H1 (cell line): ENCODE measurements around the gene ADAM22. TPM values are rescaled to one million over a fixed set of nuclear protein-coding genes. Genes with fewer than 3 reads are reported as not detected.

Source experiments
- CTCF ChIA-PET: fragments of 300-600 bp; sonication (Branson Sonifier 250); formaldehyde crosslinking; loops from one replicate; lab custom pipeline; 2021; ENCODE audit not compliant: partially characterized antibody; lab: Charles Lee
- POLR2A ChIA-PET: fragments of 300-600 bp; sonication (Branson Sonifier 250); formaldehyde crosslinking; loops from one replicate; lab custom pipeline; 2021; ENCODE audit warnings: inconsistent platforms; ENCODE audit not compliant: partially characterized antibody; lab: Charles Lee
- DNase-seq, 2 experiments: peaks; one replicate each; pipeline versions ENCODE4 v3.0.0 to v3.0.0-alpha.2; 2010 to 2022; ENCODE audit warnings: low spot score in 2 of 2, low read depth in 1 of 2, mixed read lengths in 1 of 2
- FAIRE-seq: peaks from 2 replicates; lab custom pipeline; 2011; peaks lifted over from hg19 to GRCh38; lab: Jason Lieb, UNC
- H2AFZ ChIP-seq: 2 replicates; pipeline ENCODE4 v1.8.1; 2012; ENCODE audit warnings: low read length, inconsistent platforms
- H2AK5ac ChIP-seq: 2 replicates; pipeline ENCODE4 v1.6.1; 2013; ENCODE audit warnings: low read depth, low read length
- H2BK120ac ChIP-seq: replicated peaks from 2 replicates; pipeline ENCODE3; 2013; ENCODE audit warnings: low read depth, low read length, inconsistent platforms
- H2BK12ac ChIP-seq: 2 replicates; pipeline ENCODE4 v1.6.1; 2013; ENCODE audit warnings: low read depth, low read length
- H2BK15ac ChIP-seq: 2 replicates; pipeline ENCODE4 v1.6.1; 2013; ENCODE audit warnings: low read length
- H2BK20ac ChIP-seq: 2 replicates; pipeline ENCODE4 v1.6.1; 2013; ENCODE audit warnings: low read length
- H2BK5ac ChIP-seq: 2 replicates; pipeline ENCODE4 v1.6.1; 2013; ENCODE audit warnings: low read depth, low read length
- H3K14ac ChIP-seq: 2 replicates; pipeline ENCODE4 v1.6.1; 2013; ENCODE audit warnings: inconsistent platforms; ENCODE audit not compliant: insufficient read length
- H3K18ac ChIP-seq: 2 replicates; pipeline ENCODE4 v1.6.1; 2013; ENCODE audit warnings: low read length; ENCODE audit errors: extremely low read depth
- H3K23ac ChIP-seq: 2 replicates; pipeline ENCODE4 v1.6.1; 2013; ENCODE audit warnings: inconsistent platforms; ENCODE audit not compliant: insufficient read length
- H3K23me2 ChIP-seq: 2 replicates; pipeline ENCODE4 v1.6.1; 2013; ENCODE audit warnings: low read depth, low read length
- H3K27ac ChIP-seq: 2 replicates; pipeline ENCODE4 v1.6.1; 2011; ENCODE audit warnings: low read depth, low read length, inconsistent platforms
- H3K27me3 ChIP-seq, 4 experiments: replicated peaks in 1 of 4; 1 replicate in 1 of 4; 2 replicates in 3 of 4; pipeline versions ENCODE4 v1.6.1 to v1.8.1; 2011 to 2013; ENCODE audit warnings: low read length in 3 of 4, mild to moderate bottlenecking in 3 of 4, inconsistent platforms in 2 of 4, mixed read lengths in 2 of 4, moderate library complexity in 1 of 4; ENCODE audit not compliant: control insufficient read depth in 3 of 4, insufficient read depth in 3 of 4; ENCODE audit errors: extremely low read depth in 1 of 4
- H3K36me3 ChIP-seq, 4 experiments: 2 replicates each; pipeline versions ENCODE4 v1.6.1 to v1.8.1; 2011 to 2013; ENCODE audit warnings: mild to moderate bottlenecking in 4 of 4, low read length in 3 of 4, moderate library complexity in 2 of 4, control low read depth in 1 of 4, inconsistent platforms in 1 of 4; ENCODE audit not compliant: insufficient read depth in 4 of 4, control insufficient read depth in 2 of 4
- H3K4ac ChIP-seq: replicated peaks from 2 replicates; pipeline ENCODE3; 2013; ENCODE audit warnings: low read length, low read depth, mixed read lengths, inconsistent platforms; ENCODE audit not compliant: insufficient read length
- H3K4me1 ChIP-seq, 4 experiments: replicated peaks in 1 of 4; 1 replicate in 1 of 4; 2 replicates in 3 of 4; pipeline versions ENCODE4 v1.6.1 to v1.8.1; 2011 to 2013; ENCODE audit warnings: low read length in 3 of 4, inconsistent platforms in 2 of 4, mixed read lengths in 1 of 4; ENCODE audit not compliant: insufficient read depth in 4 of 4, control insufficient read depth in 3 of 4
- H3K4me2 ChIP-seq, 2 experiments: 2 replicates each; pipeline versions ENCODE4 v1.6.1 to v1.8.1; 2011 to 2013; ENCODE audit warnings: low read depth in 2 of 2, low read length in 2 of 2, control low read depth in 1 of 2, inconsistent platforms in 1 of 2, mild to moderate bottlenecking in 1 of 2; ENCODE audit not compliant: insufficient read depth in 1 of 2
- H3K4me3 ChIP-seq, 4 experiments: fragments of 200-600, 300-600 bp in 1 of 4; sonication (generic), shearing (Covaris generic), sonication (Bioruptor Twin) in 1 of 4; 2 replicates each; pipeline versions ENCODE4 v1.5.1 to v1.8.1; 2011 to 2016; ENCODE audit warnings: low read length in 4 of 4, low read depth in 3 of 4, control low read depth in 2 of 4, inconsistent platforms in 2 of 4, mild to moderate bottlenecking in 2 of 4, mixed read lengths in 1 of 4, moderate library complexity in 1 of 4; ENCODE audit not compliant: insufficient read depth in 2 of 4; ENCODE audit errors: extremely low read depth in 1 of 4
- H3K56ac ChIP-seq: replicated peaks from 2 replicates; pipeline ENCODE3; 2013; ENCODE audit warnings: low read depth, mild to moderate bottlenecking, mixed read lengths, low read length, inconsistent platforms; ENCODE audit not compliant: insufficient read length
- H3K79me1 ChIP-seq: 2 replicates; pipeline ENCODE4 v1.6.1; 2013; ENCODE audit warnings: low read depth, low read length, control low read depth
- H3K79me2 ChIP-seq, 2 experiments: 2 replicates each; pipeline versions ENCODE4 v1.6.1 to v1.8.1; 2012 to 2013; ENCODE audit warnings: low read length in 2 of 2, mild to moderate bottlenecking in 2 of 2, inconsistent platforms in 1 of 2; ENCODE audit not compliant: insufficient read depth in 2 of 2, control insufficient read depth in 1 of 2
- H3K9ac ChIP-seq, 4 experiments: replicated peaks in 1 of 4; 1 replicate in 1 of 4; 2 replicates in 3 of 4; pipeline versions ENCODE4 v1.6.1 to v1.8.1; 2011 to 2013; ENCODE audit warnings: low read depth in 3 of 4, low read length in 3 of 4, control low read depth in 2 of 4, mild to moderate bottlenecking in 2 of 4, moderate library complexity in 2 of 4, inconsistent platforms in 1 of 4; ENCODE audit errors: extremely low read depth in 1 of 4
- H3K9me3 ChIP-seq, 2 experiments: 2 replicates each; pipeline versions ENCODE4 v1.6.1 to v1.8.1; 2012 to 2013; ENCODE audit warnings: mild to moderate bottlenecking in 2 of 2, moderate library complexity in 2 of 2, control low read depth in 1 of 2, inconsistent platforms in 1 of 2, low read depth in 1 of 2, low read length in 1 of 2, mixed read lengths in 1 of 2; ENCODE audit not compliant: insufficient read depth in 2 of 2
- H4K20me1 ChIP-seq, 2 experiments: replicated peaks in 1 of 2; 2 replicates each; pipeline versions ENCODE3 to v1.8.1; 2011 to 2013; ENCODE audit warnings: inconsistent platforms in 2 of 2, low read length in 2 of 2, mild to moderate bottlenecking in 1 of 2; ENCODE audit not compliant: insufficient read depth in 2 of 2, control insufficient read depth in 1 of 2
- H4K5ac ChIP-seq: 2 replicates; pipeline ENCODE4 v1.6.1; 2013; ENCODE audit warnings: low read length, low read depth, mixed read lengths, inconsistent platforms; ENCODE audit not compliant: insufficient read length
- H4K8ac ChIP-seq: 2 replicates; pipeline ENCODE4 v1.8.0; 2013; ENCODE audit warnings: mild to moderate bottlenecking, moderate library complexity, low read length, inconsistent platforms; ENCODE audit not compliant: insufficient read depth; ENCODE audit errors: extremely low read depth
- H4K91ac ChIP-seq: replicated peaks from 2 replicates; pipeline ENCODE3; 2013; ENCODE audit warnings: low read length, mixed read lengths, inconsistent platforms; ENCODE audit not compliant: insufficient read length
- ASH2L ChIP-seq: fragments of 200-600, 300-600 bp; sonication (generic); IDR thresholded peaks from one replicate; pipeline ENCODE4 v1.7.1; 2017; ENCODE audit warnings: low read length
- GTF2F1 ChIP-seq: IDR thresholded peaks from 2 replicates; pipeline ENCODE4 v1.6.1; 2012; ENCODE audit warnings: low read depth, low read length, improper control_type of control experiment, borderline replicate concordance
- HDAC2 ChIP-seq, 2 experiments: fragments of 300-600 bp in 1 of 2; sonication (generic) in 1 of 2; IDR thresholded peaks; 2 replicates each; pipeline ENCODE4 v1.6.1; 2011 to 2012; ENCODE audit warnings: low read depth in 2 of 2, low read length in 2 of 2, mild to moderate bottlenecking in 2 of 2, moderate library complexity in 2 of 2, borderline replicate concordance in 1 of 2, inconsistent platforms in 1 of 2
- MAFK ChIP-seq: IDR thresholded peaks from 2 replicates; pipeline ENCODE4 v1.6.1; 2012; ENCODE audit warnings: low read depth, mild to moderate bottlenecking, improper control_type of control experiment, low read length
- NRF1 ChIP-seq: IDR thresholded peaks from 2 replicates; pipeline ENCODE4 v1.6.1; 2011; ENCODE audit warnings: mild to moderate bottlenecking, low read depth, low read length, improper control_type of control experiment
- POLR2A ChIP-seq, 2 experiments: IDR thresholded peaks; 1 replicate in 1 of 2; 2 replicates in 1 of 2; pipeline ENCODE4 v1.6.1; 2011; ENCODE audit warnings: low read depth in 2 of 2, low read length in 2 of 2, mild to moderate bottlenecking in 2 of 2; ENCODE audit errors: control extremely low read depth in 1 of 2
- POU5F1 ChIP-seq: IDR thresholded peaks from 2 replicates; pipeline ENCODE4 v1.6.1; 2011; ENCODE audit warnings: low read depth, mild to moderate bottlenecking, low read length, moderate library complexity
- RFX5 ChIP-seq: IDR thresholded peaks from 2 replicates; pipeline ENCODE4 v1.6.1; 2011; ENCODE audit warnings: low read depth, low read length, improper control_type of control experiment, borderline replicate concordance
- RNF2 ChIP-seq: fragments of 200-900, 300-1000 bp; sonication (generic); IDR thresholded peaks from 2 replicates; pipeline ENCODE4 v1.7.1; 2016; ENCODE audit warnings: borderline replicate concordance, low read depth, mild to moderate bottlenecking, antibody characterized with exemption, low read length; ENCODE audit not compliant: poor library complexity, severe bottlenecking; ENCODE audit errors: missing control alignments
- RXRA ChIP-seq: IDR thresholded peaks from 2 replicates; pipeline ENCODE4 v1.6.1; 2011; ENCODE audit warnings: low read depth, mild to moderate bottlenecking, low read length, moderate library complexity; ENCODE audit not compliant: insufficient read depth
- SIN3A ChIP-seq, 2 experiments: IDR thresholded peaks in 1 of 2; conservative IDR thresholded peaks in 1 of 2; 2 replicates each; pipeline ENCODE4 v1.6.1; 2011 to 2012; ENCODE audit warnings: low read length in 2 of 2, improper control_type of control experiment in 1 of 2, low read depth in 1 of 2, mild to moderate bottlenecking in 1 of 2
- SP1 ChIP-seq: IDR thresholded peaks from 2 replicates; pipeline ENCODE4 v1.6.1; 2011; ENCODE audit warnings: low read depth, low read length
- SP4 ChIP-seq: IDR thresholded peaks from 2 replicates; pipeline ENCODE4 v1.6.1; 2012; ENCODE audit warnings: low read length, inconsistent platforms
- TCF12 ChIP-seq: IDR thresholded peaks from 2 replicates; pipeline ENCODE4 v1.6.1; 2011; ENCODE audit warnings: low read depth, mild to moderate bottlenecking, low read length
- WGBS, 2 experiments: shearing (Covaris generic) in 1 of 2; methylation state at CpG; one replicate each; pipeline versions ENCODE4 v1.1.6 to v1.1.7; 2013 to 2015; ENCODE audit warnings: low lambda C conversion rate in 2 of 2, mixed read lengths in 2 of 2, inconsistent platforms in 1 of 2, low coverage in 1 of 2, missing lambda C conversion rate in 1 of 2; ENCODE audit not compliant: insufficient replicate concordance in 2 of 2, insufficient coverage in 1 of 2, insufficient read length in 1 of 2; ENCODE audit errors: extremely low coverage in 1 of 2, missing lambda C conversion rate in 1 of 2; 5-methylcytosine and 5-hydroxymethylcytosine counted together
- polyA plus RNA-seq, 7 experiments: library from polyadenylated mRNA; depleted of rRNA in 3 of 7; stranded (reverse) in 5 of 7; unstranded in 2 of 7; fragments of >200 nt in 5 of 7; fragments of 200-250 nt in 2 of 7; gene quantifications; 1 replicate in 5 of 7; 2 replicates in 1 of 7; 4 replicates in 1 of 7; pipeline versions ENCODE4 v1.2.1 to v1.2.3, GENCODE V29; 2011 to 2013; ENCODE audit warnings: missing spikeins in 2 of 7, mixed read lengths in 2 of 7
- total RNA-seq: library from RNA; stranded (reverse); fragmentation: NEBNext Ultra II Directional; extraction: Animal tissue kit (Norgen Biotek cat#: 25700); gene quantifications from 2 replicates; pipeline ENCODE4 v1.2.1, GENCODE V29; 2021

The ADAM22 gene
- total and polyA plus RNA-seq, 2 of the 8 experiments (the other 6 are each of a cell fraction or from before 2014, with no cell fraction given) = 4.6 to 21.4 TPM

DNA sequence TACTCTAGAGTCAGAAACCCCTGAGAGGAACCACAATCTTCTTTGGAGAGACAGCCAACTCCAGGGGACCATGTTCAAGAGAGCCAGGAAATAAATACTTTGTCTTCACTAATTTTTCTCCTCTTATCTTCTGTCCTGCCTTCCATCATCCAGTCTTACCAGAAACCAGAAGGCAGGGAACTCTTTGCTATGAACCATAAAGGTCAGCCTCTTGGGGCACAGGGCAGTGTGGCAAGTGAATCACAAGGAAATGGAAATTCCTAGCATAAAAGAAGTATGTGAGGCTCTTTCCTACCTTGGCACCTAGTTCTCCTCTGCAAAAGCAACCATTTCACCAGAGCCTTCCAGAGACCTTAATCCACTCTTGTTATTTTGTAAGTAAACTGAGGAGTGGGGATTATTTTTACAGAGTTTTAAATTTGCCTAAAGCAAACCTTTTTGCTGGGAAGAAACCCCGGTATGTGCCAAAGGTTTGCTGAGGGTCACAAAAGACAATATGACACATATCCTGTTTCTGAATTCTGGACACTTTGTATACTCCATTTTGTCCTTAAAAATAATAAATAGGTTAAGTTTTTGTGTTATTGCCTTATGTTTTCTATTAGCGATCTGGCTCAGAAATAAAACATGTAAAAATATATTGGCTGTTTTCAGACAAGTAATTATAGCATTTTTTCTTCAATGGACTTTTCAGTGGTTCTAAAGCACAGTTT, 87.1 kb downstream of the ADAM22 start:
- no peak for DNase-seq
- ChIA-PET CTCF (no interaction called here), POLR2A (no interaction called here)
- TF ChIP-seq SP4 (no peak), POU5F1 (no peak), TCF12 (no peak), NRF1 (no peak), SIN3A (conservative IDR thresholded peaks at IDR 0.05 in 1 of 2, IDR thresholded peaks at IDR 0.05 in 1 of 2; ENCODE audit: low read depth in 1 of 2, low read length in 2 of 2) (no peak), RNF2 (no peak), GTF2F1 (no peak), MAFK (no peak), SP1 (no peak), HDAC2 (IDR thresholded peaks at IDR 0.05; ENCODE audit: borderline replicate concordance in 1 of 2, low read depth in 2 of 2, low read length in 2 of 2) (no peak), RFX5 (no peak), RXRA (no peak), POLR2A (IDR thresholded peaks at IDR 0.05; ENCODE audit: control extremely low read depth in 1 of 2, low read depth in 2 of 2, low read length in 2 of 2) (no peak), ASH2L (no peak)

More for the DNA sequence above, 87.1 kb downstream of the ADAM22 start:
- H2BK5ac ChIP-seq = no peak overlapping the region
- no peak overlapping the region for H3K23ac ChIP-seq
- H3K79me1 ChIP-seq = no peaks in the 10 kb centered on the region
- H3K4me1 ChIP-seq = peaks cover 0 to 3% (median under 1%) of the 10 kb centered on the region in 4 experiments; a peak in 1 of 7 replicates
- no peak overlapping the region for H3K14ac ChIP-seq
- no peak overlapping the region for H3K4me2 ChIP-seq
- no peak overlapping the region for H2BK20ac ChIP-seq
- no peaks in the 10 kb centered on the region for H3K9me3 ChIP-seq
- no peak overlapping the region for H3K27ac ChIP-seq
- no peak overlapping the region for H3K56ac ChIP-seq
- no peak overlapping the region for H2AK5ac ChIP-seq
- H4K20me1 ChIP-seq = no peaks in the 10 kb centered on the region
- no peaks in the 10 kb centered on the region for H3K36me3 ChIP-seq
- no peak for FAIRE-seq
- no peak overlapping the region for H2BK12ac ChIP-seq
- H3K18ac ChIP-seq = no peak overlapping the region
- H4K91ac ChIP-seq = no peak overlapping the region
- H3K4me3 ChIP-seq = no peak overlapping the region
- H3K79me2 ChIP-seq = no peaks in the 10 kb centered on the region
- H3K4ac ChIP-seq = no peak overlapping the region
- H4K8ac ChIP-seq = no peak overlapping the region
- H3K27me3 ChIP-seq = no peaks in the 10 kb centered on the region
- no peak overlapping the region for H4K5ac ChIP-seq
- H2BK120ac ChIP-seq = no peak overlapping the region
- no peak overlapping the region for H2AFZ ChIP-seq
- no peak overlapping the region for H3K9ac ChIP-seq
- no peaks in the 10 kb centered on the region; the same call in 1 of the 2 replicates for H3K23me2 ChIP-seq
- 93% methylated on average over 2 of the region's 2 CpGs; no CpG with 5 or more reads in 1 of the 2 experiments for WGBS, 2 experiments
- H2BK15ac ChIP-seq = no peak overlapping the region
